GM03348 (cell line): ENCODE results near the gene GRM8.

Source experiments
- DNase-seq: peaks from one replicate; pipeline ENCODE4 v3.0.0; 2012; ENCODE audit warnings: low spot score

Gene GRM8

GRCh38 chr7:126511046-126511445, 741.7 kb downstream of the GRM8 start:
- DNase-seq, result no peak

- no peak for DNase-seq
Observed at GRCh38 chr7:126501617-126502016, 751.1 kb downstream of the GRM8 start.

- DNase-seq, result no peak
Observed at GRCh38 chr7:126499481-126499880, 753.3 kb downstream of the GRM8 start.

DNA sequence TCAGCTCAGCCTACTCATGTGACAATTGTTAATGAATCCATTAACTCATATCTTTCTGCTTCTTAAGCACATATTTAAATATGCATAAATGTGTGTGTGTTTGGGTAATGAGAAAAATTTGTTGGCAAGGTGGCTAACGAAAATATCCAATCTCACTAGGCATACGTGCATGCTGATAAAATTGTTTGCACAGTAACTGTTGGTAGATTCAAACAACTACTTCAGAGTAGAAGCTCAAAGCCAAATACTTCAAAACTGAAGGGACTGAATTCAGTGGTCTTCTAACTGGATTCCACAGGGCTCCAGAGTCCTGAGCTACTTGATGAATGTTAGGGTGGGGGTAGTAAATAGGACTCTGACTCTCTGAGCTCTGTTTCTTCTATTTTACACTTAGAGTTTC, 757.0 kb downstream of the GRM8 start:
- no peak for DNase-seq

DNA sequence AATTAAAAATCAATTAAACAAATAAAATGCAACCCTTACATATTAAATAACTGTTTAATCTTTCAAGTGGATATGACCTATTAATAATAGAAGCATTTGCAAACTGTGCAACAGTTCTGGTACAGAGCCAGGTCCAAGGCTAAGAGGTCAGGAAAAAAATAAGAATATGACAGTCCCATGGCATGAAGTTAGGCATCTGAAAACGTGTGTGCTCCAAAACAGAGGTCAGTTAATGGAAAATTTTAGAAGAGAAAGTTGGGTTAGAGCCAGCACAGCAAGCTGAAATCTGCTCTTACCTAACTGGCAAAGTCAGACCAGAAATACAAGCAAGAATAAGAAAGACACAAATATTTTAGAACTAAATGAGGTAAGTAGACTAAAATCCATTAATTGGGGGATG, 757.7 kb downstream of the GRM8 start:
- DNase-seq, result no peak

GRCh38 chr7:126493801-126494200, 758.9 kb downstream of the GRM8 start:
- no peak for DNase-seq

- DNase-seq, result no peak
Observed at GRCh38 chr7:126489874-126490273, 762.9 kb downstream of the GRM8 start.

DNA sequence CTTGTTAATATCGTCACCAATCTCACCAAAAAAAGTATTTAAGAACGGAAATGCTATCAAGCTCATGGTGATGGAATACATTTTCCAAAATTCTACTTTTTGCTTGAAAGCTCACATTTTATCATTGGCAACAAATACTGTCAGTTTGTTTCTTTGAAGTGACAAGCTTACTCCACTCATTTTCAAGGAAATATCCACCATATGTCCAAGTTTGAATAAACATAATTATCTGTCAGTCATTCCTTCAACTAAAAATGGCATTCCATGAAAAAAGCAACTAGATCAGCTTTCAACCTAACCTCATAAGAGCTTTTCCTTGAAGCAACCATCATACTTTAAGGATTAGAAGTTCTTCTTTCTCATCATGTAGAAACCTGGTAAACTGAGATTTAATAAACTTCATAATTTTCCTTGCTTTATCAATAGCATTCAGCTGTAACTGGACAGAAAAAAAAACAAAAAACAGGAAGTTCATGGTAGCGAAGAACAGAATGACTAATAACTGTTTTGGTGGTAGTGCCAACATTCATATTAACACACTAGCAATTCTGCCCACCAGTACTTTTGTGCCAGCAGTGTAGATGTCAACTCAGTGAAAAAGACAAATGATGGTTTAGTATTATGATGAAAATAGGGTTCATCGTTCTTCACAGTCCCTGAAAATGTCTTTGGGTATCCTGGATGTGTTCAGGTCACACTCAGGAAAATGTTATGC, 764.9 kb downstream of the GRM8 start:
- DNase-seq, result no peak

GRCh38 chr7:126486806-126487205, 765.9 kb downstream of the GRM8 start:
- DNase-seq, result no peak

- no peak for DNase-seq
Observed at GRCh38 chr7:126485791-126486190, 767.0 kb downstream of the GRM8 start.

GRCh38 chr7:126483972-126484371, 768.8 kb downstream of the GRM8 start:
- DNase-seq, result no peak

- no peak for DNase-seq
Observed at GRCh38 chr7:126472825-126473224, 779.9 kb downstream of the GRM8 start.

- DNase-seq, result no peak
Observed at GRCh38 chr7:126462405-126462804, 790.3 kb downstream of the GRM8 start.

DNA sequence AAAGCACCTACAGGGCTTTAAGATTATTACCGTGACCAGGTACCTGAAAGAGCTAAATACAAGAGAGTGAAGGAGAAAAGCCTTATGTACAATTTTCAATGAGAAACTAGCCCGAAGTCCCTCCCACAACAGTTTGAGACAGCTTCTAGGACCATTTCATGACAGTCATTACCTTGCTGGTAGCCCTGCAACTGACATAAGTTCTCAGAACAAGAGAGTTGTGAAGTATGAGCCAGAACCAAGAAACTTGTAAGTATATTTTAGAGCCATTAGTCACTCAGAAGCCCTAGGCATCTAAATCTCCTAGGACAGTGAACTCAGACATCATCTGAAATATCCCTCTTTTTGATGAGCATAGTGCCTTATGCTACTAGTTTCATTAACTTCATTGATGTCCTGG, 792.1 kb downstream of the GRM8 start:
- DNase-seq, result no peak

- no peak for DNase-seq
Observed at GRCh38 chr7:126453104-126453503, 799.6 kb downstream of the GRM8 start.

GRCh38 chr7:126450269-126450671, 802.5 kb downstream of the GRM8 start:
- no peak for DNase-seq

DNA sequence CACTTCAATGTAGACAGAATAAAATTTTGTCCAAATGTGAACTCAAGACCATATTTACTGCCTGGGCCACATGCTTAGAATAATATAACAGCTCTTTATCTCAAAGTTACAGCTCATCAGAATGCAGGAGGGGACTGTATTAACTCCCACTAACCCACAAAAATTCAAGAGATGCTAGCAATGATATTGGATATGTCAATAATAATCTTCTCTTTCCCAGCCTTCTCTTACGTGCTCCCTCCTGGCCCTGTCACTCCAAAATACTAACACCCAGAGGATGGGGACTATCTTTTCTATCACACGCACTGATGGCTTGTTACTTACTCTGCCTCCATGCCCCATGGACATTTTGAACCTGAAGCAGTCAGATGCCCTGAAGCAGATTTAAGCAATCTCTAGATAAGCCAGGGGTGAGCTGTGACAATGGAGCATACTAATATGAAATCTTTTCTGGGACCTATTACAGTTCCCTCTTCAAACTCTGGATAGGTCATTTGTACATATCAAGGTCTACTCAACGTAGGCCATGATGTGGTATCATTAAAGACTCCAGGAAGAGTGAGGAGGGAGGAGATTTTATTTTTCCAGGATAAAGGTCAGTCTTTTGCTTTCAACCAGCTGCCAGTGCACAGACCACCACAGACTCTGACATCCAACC, 803.0 kb downstream of the GRM8 start:
- DNase-seq, result no peak

- DNase-seq, result no peak
Observed at GRCh38 chr7:126447984-126448383, 804.8 kb downstream of the GRM8 start.

GRCh38 chr7:126445991-126446390, 806.8 kb downstream of the GRM8 start:
- no peak for DNase-seq

GRCh38 chr7:126443951-126444350, 808.8 kb downstream of the GRM8 start:
- DNase-seq, result no peak

- no peak for DNase-seq
Observed at GRCh38 chr7:126442908-126443307, 809.8 kb downstream of the GRM8 start.

- DNase-seq, result no peak
Observed at GRCh38 chr7:126441745-126442144, 811.0 kb downstream of the GRM8 start.

GRCh38 chr7:126440542-126440941, 812.2 kb downstream of the GRM8 start:
- DNase-seq, result no peak
